Chondrocyte (in vitro differentiated cells): ENCODE data around the gene SMOC2. TPM values are rescaled to one million over a fixed set of nuclear protein-coding genes. Genes with fewer than 3 reads are reported as not detected.

Experiments used
- DNase-seq: peaks from one replicate; pipeline ENCODE4 v3.0.0; 2021; ENCODE audit warnings: mixed read lengths, low spot score
- H3K27ac Mint-ChIP-seq: one replicate; pipeline ENCODE4 v1.8.0; 2021; ENCODE audit warnings: mild to moderate bottlenecking, moderate library complexity, mixed read lengths; ENCODE audit not compliant: unreplicated experiment
- H3K27me3 Mint-ChIP-seq: 2 replicates; pipeline ENCODE4 v1.8.0; 2021; ENCODE audit warnings: low read depth, mixed read lengths
- H3K36me3 Mint-ChIP-seq: 2 replicates; pipeline ENCODE4 v1.8.0; 2021; ENCODE audit warnings: low read depth, mixed read lengths
- H3K4me1 Mint-ChIP-seq: 2 replicates; pipeline ENCODE4 v1.8.0; 2021; ENCODE audit warnings: low read depth, mild to moderate bottlenecking, mixed read lengths
- H3K4me3 Mint-ChIP-seq: one replicate; pipeline ENCODE4 v1.8.0; 2021; ENCODE audit warnings: mild to moderate bottlenecking, moderate library complexity, mixed read lengths; ENCODE audit not compliant: unreplicated experiment
- H3K9me3 Mint-ChIP-seq: 2 replicates; pipeline ENCODE4 v1.8.0; 2021; ENCODE audit warnings: low read depth, mixed read lengths
- CTCF ChIP-seq: fragments of 200-600 bp; sonication (generic); IDR thresholded peaks from 2 replicates; pipeline ENCODE4 v1.5.0; 2021; ENCODE audit warnings: antibody characterized with exemption, mild to moderate bottlenecking, moderate library complexity
- total RNA-seq: library from RNA; stranded (reverse); gene quantifications from 3 replicates; pipeline ENCODE4 v1.2.1, GENCODE V29; 2021

The SMOC2 gene
- total RNA-seq, 1 donor from 2014 or later = 148 TPM

GRCh38 chr6:168650671-168651111 is 209.7 kb downstream of the SMOC2 start:
- Mint-ChIP-seq H3K27ac (no peak overlapping the region), H3K36me3 (peaks cover 4% of the 10 kb centered on the region), H3K4me3 (no peak overlapping the region), H3K27me3 (peaks cover 13% of the 10 kb centered on the region), H3K9me3 (no peaks in the 10 kb centered on the region), H3K4me1 (peaks cover 14% of the 10 kb centered on the region)
- DNase-seq = no peak
- TF ChIP-seq CTCF = no peak

- Mint-ChIP-seq H3K4me3 (no peak overlapping the region), H3K9me3 (no peaks in the 10 kb centered on the region)
Observed at GRCh38 chr6:168655462-168656152, 214.6 kb downstream of the SMOC2 start.

GRCh38 chr6:168658059-168658458 is 217.1 kb downstream of the SMOC2 start:
- no peak for DNase-seq
- Mint-ChIP-seq H3K4me3 (no peak overlapping the region), H3K27ac (no peak overlapping the region), H3K9me3 (no peaks in the 10 kb centered on the region), H3K27me3 (peaks cover 4% of the 10 kb centered on the region), H3K4me1 (no peaks in the 10 kb centered on the region), H3K36me3 (peaks cover 20% of the 10 kb centered on the region)
- no peak for TF ChIP-seq CTCF

More at GRCh38 chr6:168655462-168656152, 214.6 kb downstream of the SMOC2 start:
- TF ChIP-seq CTCF = no peak
- peaks cover 19% of the 10 kb centered on the region for H3K36me3 Mint-ChIP-seq
- DNase-seq = no peak
- no peaks in the 10 kb centered on the region for H3K4me1 Mint-ChIP-seq
- H3K27me3 Mint-ChIP-seq = no peaks in the 10 kb centered on the region
- H3K27ac Mint-ChIP-seq = no peak overlapping the region

- Mint-ChIP-seq H3K27me3 (peaks cover 10% of the 10 kb centered on the region), H3K4me3 (no peak overlapping the region), H3K9me3 (no peaks in the 10 kb centered on the region), H3K4me1 (no peaks in the 10 kb centered on the region), H3K36me3 (peaks cover 28% of the 10 kb centered on the region), H3K27ac (no peak overlapping the region)
- DNase-seq = no peak
- no peak for TF ChIP-seq CTCF
Observed at GRCh38 chr6:168660400-168660945, 219.5 kb downstream of the SMOC2 start.

- no peak for TF ChIP-seq CTCF
- Mint-ChIP-seq H3K36me3 (peaks cover 24% of the 10 kb centered on the region), H3K4me1 (no peaks in the 10 kb centered on the region), H3K9me3 (no peaks in the 10 kb centered on the region), H3K27ac (no peak overlapping the region), H3K4me3 (no peak overlapping the region), H3K27me3 (peaks cover 18% of the 10 kb centered on the region)
- DNase-seq = no peak
Observed at GRCh38 chr6:168662301-168662936, 221.4 kb downstream of the SMOC2 start.
